Stimulated activated CD8-positive, alpha-beta memory T cell treated with anti-CD3 and anti-CD28 coated beads, Interleukin-4, amount 100 ng/mL, for 48 hours (primary cell): ENCODE results near the gene DLK2.
"Not testable (repeated sequence)": the region's sequence is repeated elsewhere in the genome, so short reads cannot be mapped to it uniquely, and the experiment has no call there.

Experiments used
- DNase-seq: peaks from one replicate; pipeline ENCODE4 v3.0.0-alpha.2; 2020

The DLK2 gene

GRCh38 chr6:43421831-43422230 lies 33.5 kb downstream of the DLK2 start:
- no peak for DNase-seq

DNA sequence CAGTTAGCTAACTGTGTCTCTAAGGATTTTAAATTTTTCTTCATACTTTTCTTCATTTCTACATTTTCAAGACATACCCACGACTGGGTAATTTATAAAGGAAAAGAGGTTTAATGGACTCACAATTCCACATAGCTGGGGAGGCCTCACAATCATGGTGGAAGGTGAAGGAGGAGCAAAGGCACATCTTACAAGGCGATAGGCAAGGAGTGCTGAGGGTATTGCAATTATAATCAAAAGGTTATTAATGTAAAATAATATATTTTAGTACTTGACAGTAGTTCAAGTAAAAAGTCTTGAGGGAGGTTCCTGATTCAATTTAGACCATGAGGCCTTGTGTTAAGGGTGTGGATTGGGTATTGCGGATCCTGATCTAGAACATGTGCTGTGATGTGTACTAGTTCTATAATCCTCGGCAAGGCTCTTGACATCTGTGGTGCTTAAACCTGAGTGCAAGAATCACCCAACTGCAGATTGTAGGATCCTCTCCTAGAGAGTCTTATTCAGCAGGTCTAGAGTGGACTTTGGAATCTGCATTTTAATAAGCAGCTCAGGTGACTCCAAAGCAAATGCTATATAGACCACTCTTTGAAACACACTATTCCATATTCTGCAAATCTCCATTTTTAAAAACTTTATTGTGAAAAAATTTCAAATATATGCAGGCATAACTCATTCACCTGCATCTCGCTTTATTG lies 35.2 kb downstream of the DLK2 start:
- no peak for DNase-seq

DNA sequence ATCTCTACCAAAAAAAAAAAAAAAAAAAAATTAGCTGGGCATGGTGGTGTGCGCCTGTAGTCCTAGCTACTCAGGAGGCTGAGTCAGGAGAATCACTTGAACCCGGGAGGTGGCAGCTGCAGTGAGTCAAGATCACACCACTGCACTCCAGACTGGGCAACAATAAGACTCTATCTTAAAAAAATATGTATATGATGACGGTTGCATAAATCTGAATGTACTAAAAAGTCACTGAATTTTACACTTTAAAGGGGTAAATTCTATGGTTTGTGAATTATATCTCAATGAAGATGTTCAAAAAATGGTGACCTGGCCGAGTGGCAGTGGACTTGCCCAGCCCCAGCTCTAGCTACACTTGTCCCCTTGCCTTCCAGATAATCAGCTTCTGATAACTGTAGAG lies 38.4 kb downstream of the DLK2 start:
- no peak for DNase-seq

DNA sequence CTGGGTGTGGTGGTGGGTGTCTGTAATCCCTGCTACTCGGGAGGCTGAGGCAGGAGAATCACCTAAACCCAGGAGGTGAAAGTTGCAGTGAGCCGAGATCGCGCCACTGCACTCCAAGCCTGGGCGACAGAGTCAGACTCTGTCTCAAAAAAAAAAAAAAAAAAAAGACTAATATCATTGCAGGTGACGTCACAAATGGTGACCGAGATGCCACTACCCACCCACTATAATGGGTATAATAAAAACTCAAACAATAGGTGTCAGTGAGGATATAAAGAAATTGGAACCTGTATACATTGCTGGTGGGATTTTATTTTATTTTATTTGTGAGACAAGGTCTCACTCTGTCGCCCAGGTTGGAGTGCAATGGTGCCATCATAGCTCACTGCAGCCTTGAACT lies 40.1 kb downstream of the DLK2 start:
- DNase-seq = not testable (repeated sequence)

DNA sequence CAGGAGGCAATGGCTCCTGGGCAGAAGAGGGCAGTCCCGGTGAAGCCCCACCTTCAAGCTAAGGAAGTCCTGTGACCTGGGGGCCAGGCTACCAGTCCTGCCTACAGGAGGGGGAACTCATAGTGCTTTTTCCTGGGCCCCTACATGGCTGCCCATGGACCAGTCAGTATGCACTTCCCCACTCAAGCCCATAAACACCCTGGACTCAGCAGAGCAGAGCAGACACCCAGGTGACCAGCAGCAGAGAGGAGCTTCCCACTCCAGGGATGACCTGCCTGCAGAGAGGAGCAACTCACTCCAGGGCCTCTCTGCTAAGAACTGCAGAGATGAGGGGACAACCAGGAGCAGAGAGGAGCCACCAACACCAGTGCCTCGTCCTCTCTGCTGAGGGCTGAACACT lies 42.3 kb downstream of the DLK2 start:
- no peak for DNase-seq

DNA sequence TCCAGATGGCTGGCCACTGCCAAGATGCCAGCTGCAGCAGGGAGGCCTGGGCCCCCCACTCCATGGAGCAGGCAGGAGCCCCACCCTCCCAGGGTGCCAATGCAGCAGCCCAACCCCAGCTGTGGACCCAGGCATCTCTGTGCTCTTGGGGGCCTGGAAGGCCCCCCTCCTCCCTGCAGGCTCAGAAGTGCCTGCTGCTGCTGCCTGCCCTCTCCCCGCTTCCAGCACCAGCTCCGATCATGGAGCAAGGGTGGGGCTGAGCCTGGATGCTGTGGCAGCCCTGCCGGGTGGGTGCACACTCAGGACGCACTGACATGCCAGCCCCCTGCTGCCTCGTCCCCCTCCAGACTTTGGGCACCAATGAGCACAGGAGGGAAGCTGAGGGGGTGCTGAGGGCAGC lies 42.8 kb downstream of the DLK2 start:
- DNase-seq = no peak

GRCh38 chr6:43410776-43411175 lies 44.6 kb downstream of the DLK2 start:
- not testable (repeated sequence) for DNase-seq

DNA sequence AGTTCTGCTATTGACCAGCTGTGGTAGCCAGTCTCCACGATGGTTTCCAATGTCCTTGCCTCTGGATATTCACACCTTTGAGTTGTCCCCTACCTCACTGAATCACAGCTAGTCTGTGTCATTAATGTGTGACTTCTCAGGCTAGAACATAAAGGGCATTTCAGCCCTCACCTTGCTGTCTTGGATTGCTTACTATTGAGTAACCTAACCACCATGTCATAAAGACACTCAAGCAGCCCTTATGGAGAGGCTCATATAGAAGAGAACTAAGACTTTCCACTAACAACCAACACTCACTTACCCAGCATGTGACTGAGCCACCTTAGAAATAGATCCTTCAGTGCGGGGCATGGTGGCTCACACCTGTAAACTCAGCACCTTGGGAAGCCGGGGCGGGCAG lies 47.1 kb downstream of the DLK2 start:
- DNase-seq = no peak

DNA sequence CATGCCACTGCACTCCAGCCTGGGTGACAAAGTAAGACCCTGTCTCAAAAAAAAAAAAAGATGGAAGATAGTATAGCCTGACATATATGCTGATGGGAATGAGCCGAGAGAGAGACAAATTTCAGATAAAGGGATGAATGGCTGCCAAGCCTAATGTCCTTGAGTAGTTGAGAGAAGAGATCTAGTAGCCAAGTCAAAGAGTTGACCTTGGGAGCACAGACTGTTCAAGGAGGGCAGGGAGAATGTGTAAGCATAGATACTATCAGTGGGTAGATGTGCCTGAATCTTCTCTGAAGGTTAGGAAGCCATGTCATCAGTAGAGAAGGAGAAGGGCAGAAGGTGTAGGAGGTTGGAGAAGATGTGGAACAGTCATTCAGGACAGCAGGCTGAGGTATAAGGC lies 48.1 kb downstream of the DLK2 start:
- no peak for DNase-seq

DNA sequence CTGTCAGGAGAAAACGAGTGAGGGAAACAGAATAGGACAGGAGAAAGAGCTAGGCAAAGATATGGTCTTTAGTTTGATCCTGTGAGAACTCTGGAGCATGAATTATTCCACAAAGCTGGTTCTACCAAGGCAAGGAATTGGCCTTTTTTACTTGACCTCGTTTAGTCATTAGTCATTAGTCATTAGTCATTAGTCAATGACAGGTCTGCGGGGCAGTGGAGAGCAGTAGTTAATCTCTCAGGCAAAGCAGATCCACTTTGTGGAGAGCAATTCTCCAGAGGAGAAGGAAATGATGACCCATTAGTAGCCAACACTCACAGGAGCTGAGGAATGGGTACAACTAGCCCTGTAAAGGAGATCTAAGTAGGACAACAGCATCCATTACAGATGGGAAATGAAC lies 50.0 kb downstream of the DLK2 start:
- DNase-seq = no peak

DNA sequence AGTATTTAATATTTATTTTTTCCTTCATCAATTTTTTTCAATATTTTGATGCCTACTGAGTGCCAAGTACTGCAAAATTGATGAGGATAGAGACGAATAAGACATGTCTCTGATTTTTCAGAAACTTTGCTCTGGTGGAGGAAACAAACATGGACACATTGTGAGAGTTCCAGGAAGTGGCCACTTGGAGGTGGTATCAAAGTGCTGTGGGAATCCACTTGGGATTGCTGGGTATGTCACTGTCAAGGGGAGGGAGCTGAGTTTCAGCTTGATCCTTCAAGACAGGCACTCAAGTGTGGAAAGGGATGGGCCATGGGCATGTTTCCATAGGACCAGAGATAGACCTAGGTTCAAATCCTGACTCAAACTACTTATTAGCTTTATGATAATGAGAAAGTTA lies 52.5 kb downstream of the DLK2 start:
- DNase-seq = no peak

DNA sequence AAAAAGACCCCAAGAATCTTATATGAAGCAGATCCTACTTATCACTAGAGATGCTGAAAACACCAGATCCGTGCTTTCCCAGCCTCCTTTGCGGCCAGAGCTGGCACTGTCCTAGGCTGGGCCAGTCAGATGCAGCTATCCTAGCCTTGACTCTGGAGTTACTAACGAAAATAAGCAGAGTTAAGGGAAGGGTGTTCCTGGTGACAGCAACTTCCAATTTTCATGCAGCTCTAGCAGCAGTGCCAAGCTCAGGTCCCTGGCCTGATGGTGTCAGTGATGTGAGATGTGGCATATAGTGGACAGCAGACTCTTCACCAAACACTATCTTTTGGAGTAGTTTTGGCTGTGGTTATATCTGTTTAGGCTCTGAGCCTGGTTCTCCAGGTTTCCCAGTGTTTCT lies 53.6 kb downstream of the DLK2 start:
- no peak for DNase-seq
